KMS-11 (cell line): Measurements from ENCODE around the gene ZFPL1.

Source experiments
- H2AFZ ChIP-seq: fragments of 200-600 bp; sonication (generic); 2 replicates; pipeline ENCODE4 v1.6.1; 2016; ENCODE audit warnings: antibody characterized with exemption, mixed run types, low read depth
- H3K27ac ChIP-seq: fragments of 200-600 bp; sonication (generic); 2 replicates; pipeline ENCODE4 v1.6.1; 2016; ENCODE audit warnings: mild to moderate bottlenecking, mixed run types
- H3K27me3 ChIP-seq: fragments of 200-600 bp; sonication (generic); 2 replicates; pipeline ENCODE4 v1.6.1; 2017; ENCODE audit warnings: mild to moderate bottlenecking, low read depth, mixed run types, moderate library complexity; ENCODE audit not compliant: insufficient read depth
- H3K36me3 ChIP-seq: fragments of 200-600 bp; sonication (generic); 2 replicates; pipeline ENCODE4 v1.6.1; 2017; ENCODE audit warnings: mild to moderate bottlenecking, mixed run types; ENCODE audit not compliant: insufficient read depth
- H3K4me1 ChIP-seq: fragments of 200-600 bp; sonication (generic); 2 replicates; pipeline ENCODE4 v1.6.1; 2016; ENCODE audit warnings: mild to moderate bottlenecking, low read depth, mixed run types; ENCODE audit not compliant: poor library complexity, severe bottlenecking
- H3K4me2 ChIP-seq: fragments of 200-600 bp; sonication (generic); 2 replicates; pipeline ENCODE4 v1.7.0; 2016; ENCODE audit warnings: mild to moderate bottlenecking, mixed run types
- H3K4me3 ChIP-seq: fragments of 200-600 bp; sonication (generic); IDR thresholded peaks from 2 replicates; pipeline ENCODE4 v1.6.1; 2017; ENCODE audit warnings: low read depth, low read length, mixed read lengths; ENCODE audit not compliant: insufficient read depth
- H3K79me2 ChIP-seq: fragments of 200-600 bp; sonication (generic); 2 replicates; pipeline ENCODE4 v1.6.1; 2016; ENCODE audit warnings: low read depth, mixed run types; ENCODE audit not compliant: insufficient read depth
- H3K9ac ChIP-seq: fragments of 200-600 bp; sonication (generic); 2 replicates; pipeline ENCODE4 v1.6.1; 2016; ENCODE audit warnings: mild to moderate bottlenecking, mixed run types
- H4K20me1 ChIP-seq: fragments of 200-600 bp; sonication (generic); 2 replicates; pipeline ENCODE4 v1.6.1; 2016; ENCODE audit warnings: mild to moderate bottlenecking, mixed run types; ENCODE audit not compliant: insufficient read depth
- TF ChIP-seq, protein P1 (sequence below): fragments of 200-600 bp; sonication (generic); conservative IDR thresholded peaks from 2 replicates; pipeline ENCODE4 v1.6.1; 2017; ENCODE audit warnings: low read depth, mild to moderate bottlenecking, antibody characterized with exemption, low read length, moderate library complexity, mixed read lengths

Gene ZFPL1

DNA sequence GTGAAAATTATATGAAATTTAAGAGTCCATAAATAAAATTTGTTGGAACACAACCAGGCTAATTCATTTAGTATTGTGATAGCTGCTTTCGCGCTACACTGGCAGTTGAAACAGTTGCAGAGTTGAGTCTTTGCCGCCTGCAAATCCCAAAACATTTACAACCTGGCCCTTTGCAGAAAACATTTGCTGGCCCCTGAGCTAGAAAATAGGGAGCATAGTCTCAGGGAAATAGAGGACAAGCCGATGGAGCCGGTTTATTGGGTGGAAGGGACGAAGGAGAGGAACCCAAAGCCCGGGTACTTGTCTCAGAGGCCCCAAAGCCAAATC, 43.5 kb upstream of the ZFPL1 start:
- TF ChIP-seq, protein P1, sequence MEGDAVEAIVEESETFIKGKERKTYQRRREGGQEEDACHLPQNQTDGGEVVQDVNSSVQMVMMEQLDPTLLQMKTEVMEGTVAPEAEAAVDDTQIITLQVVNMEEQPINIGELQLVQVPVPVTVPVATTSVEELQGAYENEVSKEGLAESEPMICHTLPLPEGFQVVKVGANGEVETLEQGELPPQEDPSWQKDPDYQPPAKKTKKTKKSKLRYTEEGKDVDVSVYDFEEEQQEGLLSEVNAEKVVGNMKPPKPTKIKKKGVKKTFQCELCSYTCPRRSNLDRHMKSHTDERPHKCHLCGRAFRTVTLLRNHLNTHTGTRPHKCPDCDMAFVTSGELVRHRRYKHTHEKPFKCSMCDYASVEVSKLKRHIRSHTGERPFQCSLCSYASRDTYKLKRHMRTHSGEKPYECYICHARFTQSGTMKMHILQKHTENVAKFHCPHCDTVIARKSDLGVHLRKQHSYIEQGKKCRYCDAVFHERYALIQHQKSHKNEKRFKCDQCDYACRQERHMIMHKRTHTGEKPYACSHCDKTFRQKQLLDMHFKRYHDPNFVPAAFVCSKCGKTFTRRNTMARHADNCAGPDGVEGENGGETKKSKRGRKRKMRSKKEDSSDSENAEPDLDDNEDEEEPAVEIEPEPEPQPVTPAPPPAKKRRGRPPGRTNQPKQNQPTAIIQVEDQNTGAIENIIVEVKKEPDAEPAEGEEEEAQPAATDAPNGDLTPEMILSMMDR = no peak
- no peaks in the 10 kb centered on the region for H4K20me1 ChIP-seq
- peaks cover 13% of the 10 kb centered on the region for H3K79me2 ChIP-seq
- H3K27ac ChIP-seq = peak overlapping the region; percentile 64
- no peaks in the 10 kb centered on the region for H3K36me3 ChIP-seq
- no peak overlapping the region for H3K4me3 ChIP-seq
- peak overlapping the region; percentile 77 for H2AFZ ChIP-seq
- peak overlapping the region; percentile 67; the same call in 1 of the 2 replicates for H3K9ac ChIP-seq
- no peaks in the 10 kb centered on the region for H3K27me3 ChIP-seq
- peak overlapping the region; percentile 90 for H3K4me2 ChIP-seq
- H3K4me1 ChIP-seq = peaks cover 26% of the 10 kb centered on the region

DNA sequence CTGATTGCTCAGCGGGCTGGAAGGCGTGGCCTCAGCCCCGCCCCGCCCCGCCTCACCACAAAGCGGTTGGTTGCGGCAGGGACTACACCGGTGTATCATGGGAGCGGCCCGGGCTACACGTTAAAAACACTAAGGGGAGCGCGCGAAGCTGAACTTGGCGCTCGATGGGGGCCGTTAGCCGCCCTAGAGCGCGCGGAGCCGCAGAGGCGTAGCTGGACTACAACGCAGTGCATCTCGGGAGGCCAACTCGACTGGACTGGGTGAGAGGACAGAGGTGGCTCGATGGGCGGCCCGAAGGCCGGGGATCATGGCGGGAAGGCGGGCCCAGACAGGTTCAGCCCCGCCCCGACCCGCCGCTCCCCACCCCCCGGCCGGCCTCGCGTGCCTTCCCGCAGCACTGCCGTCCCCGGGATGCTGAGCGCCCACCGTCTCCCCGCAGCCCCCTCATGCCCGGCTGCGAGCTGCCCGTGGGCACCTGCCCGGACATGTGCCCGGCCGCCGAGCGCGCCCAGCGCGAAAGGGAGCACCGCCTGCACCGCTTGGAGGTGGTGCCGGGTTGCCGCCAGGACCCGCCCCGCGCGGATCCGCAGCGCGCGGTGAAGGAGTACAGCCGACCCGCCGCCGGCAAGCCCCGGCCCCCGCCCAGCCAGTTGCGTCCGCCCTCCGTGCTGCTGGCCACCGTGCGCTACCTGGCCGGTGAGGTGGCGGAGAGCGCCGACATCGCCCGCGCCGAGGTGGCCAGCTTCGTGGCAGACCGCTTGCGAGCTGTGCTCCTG, 43.0 kb upstream of the ZFPL1 start, which contains the start of gene SAC3D1:
TSS of gene SAC3D1 (plus strand) at position 364 of the 776 bp plus-strand sequence. CDS start at position 447, 83 bp downstream.
- H3K27me3 ChIP-seq = no peaks in the 10 kb centered on the region
- H3K4me1 ChIP-seq = peaks cover 30% of the 10 kb centered on the region
- no peaks in the 10 kb centered on the region for H3K36me3 ChIP-seq
- peak within 1 kb of the TSS; percentile 67; the same call in 1 of the 2 replicates for H3K9ac ChIP-seq
- H3K79me2 ChIP-seq = peaks cover 13% of the 10 kb centered on the region
- H2AFZ ChIP-seq = peak within 1 kb of the TSS; percentile 77
- peak within 1 kb of the TSS; percentile 64 for H3K27ac ChIP-seq
- peak within 1 kb of the TSS; percentile 90 for H3K4me2 ChIP-seq
- TF ChIP-seq, protein P1 = no peak
- no peaks in the 10 kb centered on the region for H4K20me1 ChIP-seq
- no peak within 1 kb of the TSS for H3K4me3 ChIP-seq

DNA sequence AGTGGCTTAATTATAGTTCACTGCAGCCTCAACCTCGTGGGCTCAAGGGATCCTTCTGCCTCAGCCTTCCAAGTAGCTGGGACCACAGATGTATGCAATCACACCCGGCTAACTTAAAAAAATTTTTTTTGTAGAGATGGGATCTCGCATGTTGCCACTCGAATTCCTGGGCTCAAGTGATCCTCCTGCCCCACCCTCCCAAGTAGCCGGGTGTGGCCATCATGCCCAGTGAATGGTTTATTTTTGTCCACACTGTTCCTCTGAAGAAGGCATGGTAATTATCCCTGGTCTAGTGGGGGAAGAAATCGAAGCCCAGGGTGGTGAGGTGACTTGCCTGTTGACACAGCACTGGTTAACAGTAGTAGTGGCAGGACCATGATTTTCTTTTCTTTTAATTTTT, 41.1 kb upstream of the ZFPL1 start:
- Histone ChIP-seq H3K36me3 (no peaks in the 10 kb centered on the region), H3K4me1 (peaks cover 30% of the 10 kb centered on the region), H3K27ac (no peak overlapping the region), H3K27me3 (no peaks in the 10 kb centered on the region), H4K20me1 (no peaks in the 10 kb centered on the region), H3K4me3 (no peak overlapping the region), H3K79me2 (peaks cover 13% of the 10 kb centered on the region), H2AFZ (no peak overlapping the region), H3K9ac (no peak overlapping the region), H3K4me2 (peak overlapping the region; percentile 88; the same call in 1 of the 2 replicates)
- TF ChIP-seq, protein P1 = no peak

DNA sequence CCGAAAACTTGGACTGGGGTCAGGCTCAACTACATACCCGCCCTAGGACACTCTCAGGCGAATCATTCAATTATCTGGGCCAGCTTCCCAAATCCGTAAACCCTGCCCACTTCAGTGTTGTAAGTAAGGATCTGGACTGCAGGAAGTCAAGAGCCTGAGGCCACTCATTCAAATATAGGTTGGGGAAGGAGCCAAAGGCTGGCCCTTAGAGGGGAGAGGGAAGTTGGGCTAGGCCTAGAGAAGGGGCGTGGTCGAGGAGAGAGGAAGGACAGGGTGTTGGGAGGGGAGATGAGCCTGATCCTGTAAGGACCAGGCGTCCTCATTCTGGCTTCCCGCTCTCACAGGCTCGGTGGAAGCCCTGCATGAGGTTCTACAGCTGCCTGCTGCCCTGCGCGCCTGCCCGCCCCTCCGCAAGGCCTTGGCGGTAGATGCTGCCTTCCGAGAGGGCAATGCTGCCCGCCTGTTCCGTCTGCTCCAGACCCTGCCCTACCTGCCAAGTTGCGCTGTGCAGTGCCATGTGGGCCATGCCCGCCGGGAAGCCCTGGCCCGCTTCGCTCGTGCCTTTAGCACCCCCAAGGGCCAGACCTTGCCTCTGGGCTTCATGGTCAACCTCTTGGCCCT, 40.0 kb upstream of the ZFPL1 start:
- Histone ChIP-seq H3K79me2 (peaks cover 13% of the 10 kb centered on the region), H2AFZ (no peak overlapping the region), H3K4me1 (peaks cover 30% of the 10 kb centered on the region), H3K9ac (no peak overlapping the region), H3K4me2 (no peak overlapping the region), H3K36me3 (no peaks in the 10 kb centered on the region), H4K20me1 (no peaks in the 10 kb centered on the region), H3K27me3 (no peaks in the 10 kb centered on the region), H3K4me3 (no peak overlapping the region), H3K27ac (no peak overlapping the region)
- TF ChIP-seq, protein P1 = no peak
